ENCODE data around the gene AVP.

AVP gene

GRCh38 chr20:3109350-3110302 is 25.1 kb upstream of the AVP start:
- DNase-seq = no peak

- DNase-seq = no peak
Observed at GRCh38 chr20:3107464-3108025, 23.0 kb upstream of the AVP start.

- DNase-seq = no peak
Observed at GRCh38 chr20:3106658-3107463, 22.3 kb upstream of the AVP start.

GRCh38 chr20:3106185-3106584 is 21.7 kb upstream of the AVP start:
- DNase-seq = no peak

- DNase-seq = no peak
Observed at GRCh38 chr20:3105256-3106137, 21.0 kb upstream of the AVP start.

GRCh38 chr20:3103369-3104032 is 19.0 kb upstream of the AVP start:
- no peak for DNase-seq

- DNase-seq = no peak
Observed at GRCh38 chr20:3102575-3103368, 18.2 kb upstream of the AVP start.

GRCh38 chr20:3101737-3102574 is 17.4 kb upstream of the AVP start:
- no peak for DNase-seq

- no peak for DNase-seq
Observed at GRCh38 chr20:3101251-3101650, 16.7 kb upstream of the AVP start.

GRCh38 chr20:3100480-3100879 is 16.0 kb upstream of the AVP start:
- no peak for DNase-seq

GRCh38 chr20:3094848-3095629 is 10.5 kb upstream of the AVP start:
- DNase-seq = no peak

- DNase-seq = no peak
Observed at GRCh38 chr20:3093861-3094361, 9.4 kb upstream of the AVP start.

GRCh38 chr20:3092611-3093379 is 8.3 kb upstream of the AVP start:
- DNase-seq = no peak

GRCh38 chr20:3090565-3090964 is 6.0 kb upstream of the AVP start:
- no peak for DNase-seq

GRCh38 chr20:3088031-3088430 is 3.5 kb upstream of the AVP start:
- no peak for DNase-seq

GRCh38 chr20:3085571-3086072 is 1.1 kb upstream of the AVP start:
- no peak for DNase-seq

GRCh38 chr20:3084986-3085360 is 449 bp upstream of the AVP start:
- no peak for DNase-seq
